Measurements from ENCODE around the gene HTR4.

The HTR4 gene

DNA sequence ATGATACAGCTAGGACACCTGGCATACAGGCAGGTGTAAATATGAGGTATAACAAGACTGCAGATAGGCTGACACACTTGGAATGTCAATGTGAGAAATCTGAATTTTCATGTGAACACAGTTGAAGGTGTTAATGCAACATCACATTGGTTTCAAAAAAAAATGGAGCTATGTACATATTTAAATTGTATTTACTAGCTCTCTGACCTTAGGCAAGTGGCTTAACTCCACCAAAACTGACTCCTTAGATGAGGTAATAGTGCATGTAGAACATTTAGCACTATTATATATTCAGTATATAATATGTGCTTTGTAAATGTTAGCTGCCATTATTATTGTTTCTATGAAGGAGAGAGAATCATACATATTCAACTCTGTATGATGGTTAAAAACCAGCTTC lies 48.0 kb downstream of the HTR4 start:
- DNase-seq (ENCODE audit: extremely low read depth, insufficient read length) = no peak
- TF ChIP-seq, protein P1, sequence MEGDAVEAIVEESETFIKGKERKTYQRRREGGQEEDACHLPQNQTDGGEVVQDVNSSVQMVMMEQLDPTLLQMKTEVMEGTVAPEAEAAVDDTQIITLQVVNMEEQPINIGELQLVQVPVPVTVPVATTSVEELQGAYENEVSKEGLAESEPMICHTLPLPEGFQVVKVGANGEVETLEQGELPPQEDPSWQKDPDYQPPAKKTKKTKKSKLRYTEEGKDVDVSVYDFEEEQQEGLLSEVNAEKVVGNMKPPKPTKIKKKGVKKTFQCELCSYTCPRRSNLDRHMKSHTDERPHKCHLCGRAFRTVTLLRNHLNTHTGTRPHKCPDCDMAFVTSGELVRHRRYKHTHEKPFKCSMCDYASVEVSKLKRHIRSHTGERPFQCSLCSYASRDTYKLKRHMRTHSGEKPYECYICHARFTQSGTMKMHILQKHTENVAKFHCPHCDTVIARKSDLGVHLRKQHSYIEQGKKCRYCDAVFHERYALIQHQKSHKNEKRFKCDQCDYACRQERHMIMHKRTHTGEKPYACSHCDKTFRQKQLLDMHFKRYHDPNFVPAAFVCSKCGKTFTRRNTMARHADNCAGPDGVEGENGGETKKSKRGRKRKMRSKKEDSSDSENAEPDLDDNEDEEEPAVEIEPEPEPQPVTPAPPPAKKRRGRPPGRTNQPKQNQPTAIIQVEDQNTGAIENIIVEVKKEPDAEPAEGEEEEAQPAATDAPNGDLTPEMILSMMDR (IDR thresholded peaks at IDR 0.05; ENCODE audit: insufficient read depth, low read length, poor library complexity, severe bottlenecking) = no peak
- Histone ChIP-seq H3K4me3 (replicated peaks; ENCODE audit: low read depth, low read length) (no peak overlapping the region), H3K27me3 (replicated peaks; ENCODE audit: control insufficient read depth, insufficient read depth, low read length) (no peaks in the 10 kb centered on the region), H3K36me3 (ENCODE audit: control insufficient read depth, insufficient read depth, low read length) (no peaks in the 10 kb centered on the region)

DNA sequence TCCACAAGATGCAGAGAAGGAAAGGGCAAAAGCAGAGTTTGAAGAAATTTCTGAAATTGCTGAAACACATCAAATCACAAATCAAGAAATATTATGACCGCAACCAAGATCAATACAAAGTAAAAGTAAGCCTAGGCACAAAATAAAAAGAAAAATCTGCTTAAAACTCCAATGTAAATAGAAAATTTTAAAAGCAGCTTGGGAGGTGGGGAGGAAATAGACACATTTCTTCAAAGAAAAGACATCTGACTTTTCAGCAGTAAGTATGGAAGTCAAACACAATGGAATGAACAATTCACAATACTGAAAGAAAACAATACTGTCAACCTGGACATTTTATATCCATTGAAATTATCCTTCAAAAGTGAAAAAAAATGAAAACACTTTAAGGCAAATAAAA lies 55.1 kb downstream of the HTR4 start:
- H3K27me3 ChIP-seq (replicated peaks; ENCODE audit: control insufficient read depth, insufficient read depth, low read length) = no peaks in the 10 kb centered on the region
- H3K4me3 ChIP-seq (replicated peaks; ENCODE audit: low read depth, low read length) = no peak overlapping the region
- no peaks in the 10 kb centered on the region for H3K36me3 ChIP-seq (ENCODE audit: control insufficient read depth, insufficient read depth, low read length)
- TF ChIP-seq, protein P1 (IDR thresholded peaks at IDR 0.05; ENCODE audit: insufficient read depth, low read length, poor library complexity, severe bottlenecking) = no peak
- DNase-seq (ENCODE audit: extremely low read depth, insufficient read length) = no peak

DNA sequence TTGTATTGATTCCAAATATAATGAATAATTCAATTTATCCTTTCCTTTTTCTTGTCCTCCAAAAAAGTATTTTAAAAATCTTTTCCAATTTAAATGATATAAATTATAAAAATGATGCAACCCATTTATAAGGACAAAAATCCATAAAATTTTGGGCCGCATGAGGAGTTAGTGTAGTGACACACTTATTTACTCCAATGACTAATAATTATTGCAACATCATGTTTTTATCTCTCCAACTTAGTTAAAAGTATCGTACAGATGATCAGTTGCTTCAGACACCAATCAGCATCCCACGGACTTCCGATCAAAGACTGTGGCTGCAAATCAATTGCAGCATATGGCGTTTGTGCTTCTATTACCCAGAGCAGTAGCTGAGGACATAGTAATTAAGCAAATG lies 58.6 kb downstream of the HTR4 start:
- TF ChIP-seq, protein P1 (IDR thresholded peaks at IDR 0.05; ENCODE audit: insufficient read depth, low read length, poor library complexity, severe bottlenecking) = no peak
- Histone ChIP-seq H3K4me3 (replicated peaks; ENCODE audit: low read depth, low read length) (no peak overlapping the region), H3K27me3 (replicated peaks; ENCODE audit: control insufficient read depth, insufficient read depth, low read length) (no peaks in the 10 kb centered on the region), H3K36me3 (ENCODE audit: control insufficient read depth, insufficient read depth, low read length) (no peaks in the 10 kb centered on the region)
- DNase-seq (ENCODE audit: extremely low read depth, insufficient read length) = no peak

DNA sequence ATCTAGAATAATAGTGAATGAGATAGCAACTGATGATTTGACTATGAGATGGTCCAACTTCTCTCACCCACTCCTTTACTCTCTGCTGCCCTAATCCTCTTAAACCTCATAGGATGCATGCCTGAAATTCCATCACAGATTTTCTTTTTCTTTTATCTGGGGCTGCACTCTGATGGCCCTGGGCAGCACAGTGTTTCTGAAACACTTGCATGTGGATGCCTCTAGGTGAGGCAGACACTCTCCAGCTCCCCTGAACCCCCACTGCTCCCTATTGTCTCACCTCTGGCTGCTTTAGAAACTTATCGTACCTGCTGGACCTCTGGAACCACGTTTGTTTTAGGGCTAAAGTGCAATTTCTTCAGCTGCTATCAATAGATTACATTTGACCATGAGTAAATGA lies 67.5 kb downstream of the HTR4 start:
- H3K36me3 ChIP-seq (ENCODE audit: control insufficient read depth, insufficient read depth, low read length) = no peaks in the 10 kb centered on the region
- no peaks in the 10 kb centered on the region for H3K27me3 ChIP-seq (replicated peaks; ENCODE audit: control insufficient read depth, insufficient read depth, low read length)
- TF ChIP-seq, protein P1 (IDR thresholded peaks at IDR 0.05; ENCODE audit: insufficient read depth, low read length, poor library complexity, severe bottlenecking) = no peak
- no peak for DNase-seq (ENCODE audit: extremely low read depth, insufficient read length)
- H3K4me3 ChIP-seq (replicated peaks; ENCODE audit: low read depth, low read length) = no peak overlapping the region

DNA sequence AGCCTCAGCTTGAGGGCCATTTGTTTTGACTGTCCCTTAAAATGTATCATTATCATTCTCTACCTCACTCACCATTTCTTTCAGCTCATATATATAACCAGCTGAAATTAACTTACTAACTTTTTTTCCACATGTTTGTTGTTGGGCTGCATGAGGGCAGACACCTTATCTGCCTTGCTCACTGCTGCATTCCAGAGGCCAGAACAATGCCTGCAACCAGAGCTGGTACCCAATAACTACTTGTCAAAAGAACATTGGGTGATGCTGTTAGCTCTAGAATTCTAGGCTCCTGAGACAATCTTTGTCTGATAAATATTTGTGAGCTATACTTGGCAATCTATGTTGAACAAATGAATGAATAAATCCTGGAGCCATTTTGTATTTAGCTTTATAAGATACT lies 68.3 kb downstream of the HTR4 start:
- DNase-seq (ENCODE audit: extremely low read depth, insufficient read length) = no peak
- Histone ChIP-seq H3K27me3 (replicated peaks; ENCODE audit: control insufficient read depth, insufficient read depth, low read length) (no peaks in the 10 kb centered on the region), H3K4me3 (replicated peaks; ENCODE audit: low read depth, low read length) (no peak overlapping the region), H3K36me3 (ENCODE audit: control insufficient read depth, insufficient read depth, low read length) (no peaks in the 10 kb centered on the region)
- TF ChIP-seq, protein P1 (IDR thresholded peaks at IDR 0.05; ENCODE audit: insufficient read depth, low read length, poor library complexity, severe bottlenecking) = no peak

DNA sequence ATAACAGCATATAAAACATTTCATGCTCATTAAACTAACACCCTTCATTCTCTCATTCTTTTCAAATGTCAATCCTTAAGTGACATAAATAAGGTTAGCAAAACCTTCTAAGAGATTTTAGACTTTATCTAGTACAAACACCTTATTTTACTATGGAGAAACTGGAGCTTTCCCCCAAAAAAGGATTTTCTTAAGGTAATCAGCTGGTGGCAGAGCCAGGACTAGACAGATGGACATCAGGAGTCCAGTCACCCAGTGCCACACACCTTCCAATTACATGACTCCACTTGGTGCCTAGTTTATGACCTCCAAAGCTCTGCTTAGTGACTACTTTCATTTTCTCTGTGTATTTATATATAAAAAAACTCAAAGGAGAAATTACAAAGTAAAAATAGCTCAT lies 70.2 kb downstream of the HTR4 start:
- no peak overlapping the region for H3K4me3 ChIP-seq (replicated peaks; ENCODE audit: low read depth, low read length)
- TF ChIP-seq, protein P1 (IDR thresholded peaks at IDR 0.05; ENCODE audit: insufficient read depth, low read length, poor library complexity, severe bottlenecking) = no peak
- H3K27me3 ChIP-seq (replicated peaks; ENCODE audit: control insufficient read depth, insufficient read depth, low read length) = no peaks in the 10 kb centered on the region
- no peak for DNase-seq (ENCODE audit: extremely low read depth, insufficient read length)
- H3K36me3 ChIP-seq (ENCODE audit: control insufficient read depth, insufficient read depth, low read length) = no peaks in the 10 kb centered on the region

Data from GM06990 (cell line).